ENCODE measurements around the gene SYNJ2BP.
"Not testable (repeated sequence)": the region's sequence is repeated elsewhere in the genome, so short reads cannot be mapped to it uniquely, and the experiment has no call there.

SYNJ2BP gene

GRCh38 chr14:70425354-70425753 is 8.5 kb upstream of the SYNJ2BP start:
- no peak for TF ChIP-seq CTCF (IDR thresholded peaks at IDR 0.05; ENCODE audit: extremely low read depth, missing control alignments)
- no peak for DNase-seq (ENCODE audit: low spot score)

GRCh38 chr14:70422538-70422937 is 5.6 kb upstream of the SYNJ2BP start:
- no peak for TF ChIP-seq CTCF (IDR thresholded peaks at IDR 0.05; ENCODE audit: extremely low read depth, missing control alignments)
- DNase-seq (ENCODE audit: low spot score) = no peak

GRCh38 chr14:70419270-70419931 is 2.5 kb upstream of the SYNJ2BP start:
- not testable (repeated sequence) for DNase-seq (ENCODE audit: low spot score)

- TF ChIP-seq CTCF (IDR thresholded peaks at IDR 0.05; ENCODE audit: extremely low read depth, missing control alignments) = no peak
- DNase-seq (ENCODE audit: low spot score) = no peak
Measured at GRCh38 chr14:70416338-70416724, 559 bp downstream of the SYNJ2BP start.

GRCh38 chr14:70415788-70416187 is 1.1 kb downstream of the SYNJ2BP start:
- no peak for DNase-seq (ENCODE audit: low spot score)
- TF ChIP-seq CTCF (IDR thresholded peaks at IDR 0.05; ENCODE audit: extremely low read depth, missing control alignments) = no peak

GRCh38 chr14:70407621-70408020 is 9.3 kb downstream of the SYNJ2BP start:
- TF ChIP-seq CTCF (IDR thresholded peaks at IDR 0.05; ENCODE audit: extremely low read depth, missing control alignments) = no peak
- DNase-seq (ENCODE audit: low spot score) = no peak

- not testable (repeated sequence) for DNase-seq (ENCODE audit: low spot score)
Measured at GRCh38 chr14:70406216-70406615, 10.7 kb downstream of the SYNJ2BP start.

- not testable (repeated sequence) for DNase-seq (ENCODE audit: low spot score)
Measured at GRCh38 chr14:70403335-70403734, 13.6 kb downstream of the SYNJ2BP start.

- no peak for DNase-seq (ENCODE audit: low spot score)
- no peak for TF ChIP-seq CTCF (IDR thresholded peaks at IDR 0.05; ENCODE audit: extremely low read depth, missing control alignments)
Measured at GRCh38 chr14:70401643-70402042, 15.2 kb downstream of the SYNJ2BP start.

Data from GM20000 (cell line).